Heart left ventricle (tissue), 16 donors: ENCODE results near the gene GABRB1. TPM values are rescaled to one million over a fixed set of nuclear protein-coding genes. Genes with fewer than 3 reads are reported as not detected.

Experiments used
- ATAC-seq, 4 donors: fragments of 200-7000 bp; cut with Tn5 transposase; one replicate each; pipeline ENCODE4 v1.9.1; 2020 to 2022; ENCODE audit warnings: moderate library complexity in 4 of 4, mild to moderate bottlenecking in 3 of 4, moderate number of reproducible peaks in 1 of 4
- DNase-seq, 5 donors: peaks; one replicate each; pipeline ENCODE4 v3.0.0-alpha.2; 2020
- H3K27ac ChIP-seq, 12 donors: fragments of 200-600 bp; sonication (generic) in 4 of 12; one replicate each; pipeline versions ENCODE4 v1.5.0 to v1.8.0; 2016 to 2022; ENCODE audit warnings: mild to moderate bottlenecking in 2 of 12
- H3K27me3 ChIP-seq, 9 donors: fragments of 200-600 bp; sonication (generic) in 2 of 9; one replicate each; pipeline versions ENCODE4 v1.5.1 to v1.8.0; 2016 to 2022; ENCODE audit warnings: mild to moderate bottlenecking in 3 of 9
- H3K36me3 ChIP-seq, 9 donors: fragments of 200-600 bp; sonication (generic) in 2 of 9; one replicate each; pipeline versions ENCODE4 v1.5.0 to v1.8.0; 2018 to 2022; ENCODE audit warnings: mild to moderate bottlenecking in 2 of 9
- H3K4me1 ChIP-seq, 12 donors: fragments of 200-600 bp; sonication (generic) in 4 of 12; one replicate each; pipeline versions ENCODE4 v1.5.0 to v1.8.0; 2016 to 2022; ENCODE audit warnings: mild to moderate bottlenecking in 3 of 12
- H3K4me3 ChIP-seq, 12 donors: fragments of 200-600 bp; sonication (generic) in 4 of 12; one replicate each; pipeline versions ENCODE4 v1.5.0 to v1.8.0; 2017 to 2022; ENCODE audit warnings: mild to moderate bottlenecking in 9 of 12, moderate library complexity in 4 of 12
- H3K9me3 ChIP-seq, 12 donors: fragments of 200-600 bp; sonication (generic) in 4 of 12; one replicate each; pipeline versions ENCODE4 v1.5.0 to v1.8.0; 2016 to 2022; ENCODE audit warnings: mild to moderate bottlenecking in 1 of 12
- CTCF ChIP-seq, 12 donors: fragments of 200-600 bp; sonication (generic) in 4 of 12; IDR thresholded peaks; one replicate each; pipeline versions ENCODE4 v1.5.0 to v1.8.0; 2018 to 2022; ENCODE audit warnings: antibody characterized with exemption in 12 of 12, mild to moderate bottlenecking in 5 of 12
- POLR2A ChIP-seq, 2 donors: fragments of 450-650 bp; IDR thresholded peaks; one replicate each; pipeline ENCODE4 v1.6.1; 2017; ENCODE audit warnings: antibody characterized with exemption in 2 of 2, mild to moderate bottlenecking in 2 of 2, moderate library complexity in 2 of 2
- WGBS, 4 donors: extraction: QIAGEN DNeasy Blood & Tissue Kit in 2 of 4; methylation state at CpG; one replicate each; pipeline versions ENCODE4 v1.1.5 to v1.1.7; 2013 to 2018; 5-methylcytosine and 5-hydroxymethylcytosine counted together
- intact Hi-C, 10 donors: fragments of 100-400 bp; cut with DNase I; formaldehyde crosslinking; loops; one replicate each; pipeline versions ENCODE4 v1.11.1 to v1.14.2; 2022
- polyA plus RNA-seq, 2 donors: library from polyadenylated mRNA; stranded (reverse); fragments of 200-250 nt; gene quantifications; one replicate each; pipeline ENCODE4 v1.2.3, GENCODE V29; 2013
- total RNA-seq, 9 donors: library from RNA; depleted of rRNA in 2 of 9; stranded (reverse); fragments of >200 nt in 2 of 9; fragmentation: NEBNext Ultra II Directional in 3 of 9; extraction: Animal tissue kit (Norgen Biotek cat#: 25700) in 3 of 9; gene quantifications; one replicate each; pipeline versions ENCODE4 v1.1.0 to v1.2.4, GENCODE V29; 2016 to 2023
- donor health status: ischemic (EF 13 %, LVEDD 7.1; RV severe dilation, severe dysfunction).
- donor health status: healthy with polysubstance abuse.
- donor health status: DM: no; HTN: yes; CAD: no.
- donor health status: DM: no; HTN: no; CAD: no.
- donor health status: ischemic (EF 25% LVEDD 6.9; RV normal size, moderate dysfunction).
- donor health status: ischemic (EF 25% LVEDD 5.7; RV mildly dilated, moderate dysfunction).
- donor health status: healthy.
- donor health status: DM: yes; HTN: yes; CAD: no.
- donor health status: ischemic (EF 35%, LVEDD 5.7; RV mildly dilated, moderate dysfunction).
- donor health status: nonischemic (EF 11% LVEDD 7.7; RV severe dilation, severe dysfunction).
- donor health status: DM: yes; HTN: yes; CAD: no.
- donor health status: PGD.
- donor health status: ischemic (EF 29% LVEDD 5.4; RV normal size, mild dysfunction).
- donor health status: nonischemic (EF 23%, LVEDD 6.1; RV moderate dilation, normal function).

GABRB1 gene
- total and polyA plus RNA-seq, 11 donors: 1.0 to 13.6 (median 4.5) TPM

GRCh38 chr4:47334652-47335051 is 303.3 kb downstream of the GABRB1 start:
- Histone ChIP-seq H3K27ac (no peak overlapping the region), H3K4me1 (no peaks in the 10 kb centered on the region), H3K27me3 (no peaks in the 10 kb centered on the region), H3K36me3 (no peaks in the 10 kb centered on the region), H3K9me3 (no peaks in the 10 kb centered on the region), H3K4me3 (no peak overlapping the region)
- TF ChIP-seq CTCF (IDR thresholded peaks at IDR 0.05) (no peak), POLR2A (IDR thresholded peaks at IDR 0.05) (no peak)
- DNase-seq (no peak), ATAC-seq (no peak)
- 70 to 76% (median 74%) methylated on average over 3 of the region's 3 CpGs for WGBS, 4 donors
- intact Hi-C loops: no loop called here

GRCh38 chr4:47337893-47338292 is 306.5 kb downstream of the GABRB1 start:
- Histone ChIP-seq H3K4me1 (no peaks in the 10 kb centered on the region), H3K4me3 (no peak overlapping the region), H3K9me3 (no peaks in the 10 kb centered on the region), H3K36me3 (no peaks in the 10 kb centered on the region), H3K27ac (no peak overlapping the region), H3K27me3 (no peaks in the 10 kb centered on the region)
- WGBS, 4 donors: 64 to 70% (median 69%) methylated on average over 2 of the region's 2 CpGs
- intact Hi-C loops: no loop called here
- no peak for DNase-seq
- TF ChIP-seq CTCF (IDR thresholded peaks at IDR 0.05): no peak
- TF ChIP-seq POLR2A (IDR thresholded peaks at IDR 0.05): no peak
- no peak for ATAC-seq

- intact Hi-C loops: no loop called here
- no peak overlapping the region for H3K4me3 ChIP-seq
- 80 to 86% (median 83%) methylated on average over 2 of the region's 2 CpGs for WGBS, 4 donors
- no peaks in the 10 kb centered on the region for H3K4me1 ChIP-seq
- no peaks in the 10 kb centered on the region for H3K27me3 ChIP-seq
- no peaks in the 10 kb centered on the region for H3K9me3 ChIP-seq
- H3K27ac ChIP-seq: no peak overlapping the region
- TF ChIP-seq POLR2A (IDR thresholded peaks at IDR 0.05) (no peak), CTCF (IDR thresholded peaks at IDR 0.05) (no peak)
- DNase-seq: no peak
- ATAC-seq: no peak
- H3K36me3 ChIP-seq: no peaks in the 10 kb centered on the region
These were observed 309.5 kb downstream of the GABRB1 start for GRCh38 chr4:47340914-47341313.

- ATAC-seq (no peak), DNase-seq (no peak)
- no peaks in the 10 kb centered on the region for H3K4me1 ChIP-seq
- no peak overlapping the region for H3K4me3 ChIP-seq
- no peaks in the 10 kb centered on the region for H3K27me3 ChIP-seq
- intact Hi-C loops: no loop called here
- WGBS, 4 donors: 67 to 74% (median 72%) methylated on average over 4 of the region's 4 CpGs
- H3K36me3 ChIP-seq: no peaks in the 10 kb centered on the region
- TF ChIP-seq POLR2A (IDR thresholded peaks at IDR 0.05): no peak
- TF ChIP-seq CTCF (IDR thresholded peaks at IDR 0.05): no peak
- H3K27ac ChIP-seq: no peak overlapping the region
- no peaks in the 10 kb centered on the region for H3K9me3 ChIP-seq
These were observed 311.4 kb downstream of the GABRB1 start for GRCh38 chr4:47342796-47343195.
